Left ventricle myocardium superior (tissue), 1 donor: ENCODE measurements around the gene SIGLEC8. TPM values are rescaled to one million over a fixed set of nuclear protein-coding genes. Genes with fewer than 3 reads are reported as not detected.
"Not testable (repeated sequence)": the region's sequence is repeated elsewhere in the genome, so short reads cannot be mapped to it uniquely, and the experiment has no call there.

Experiments used
- ATAC-seq: fragments of 200-7000 bp; cut with Tn5 transposase; one replicate; pipeline ENCODE4 v1.9.1; 2020; ENCODE audit warnings: mild to moderate bottlenecking, moderate library complexity
- DNase-seq: peaks from one replicate; pipeline ENCODE4 v3.0.0-alpha.2; 2020
- intact Hi-C: fragments of 100-400 bp; cut with micrococcal nuclease; formaldehyde crosslinking; loops from one replicate; pipeline ENCODE4 v1.11.0; 2022
- total RNA-seq: library from RNA; stranded (reverse); fragmentation: NEBNext Ultra II Directional; extraction: Animal tissue kit (Norgen Biotek cat#: 25700); gene quantifications from one replicate; pipeline ENCODE4 v1.2.1, GENCODE V29; 2021
- donor health status: DM: no; HTN: yes; CAD: no; lungs with severe emphysema.

SIGLEC8 gene
- total RNA-seq, 1 donor from 2014 or later: 0.15 TPM

DNA sequence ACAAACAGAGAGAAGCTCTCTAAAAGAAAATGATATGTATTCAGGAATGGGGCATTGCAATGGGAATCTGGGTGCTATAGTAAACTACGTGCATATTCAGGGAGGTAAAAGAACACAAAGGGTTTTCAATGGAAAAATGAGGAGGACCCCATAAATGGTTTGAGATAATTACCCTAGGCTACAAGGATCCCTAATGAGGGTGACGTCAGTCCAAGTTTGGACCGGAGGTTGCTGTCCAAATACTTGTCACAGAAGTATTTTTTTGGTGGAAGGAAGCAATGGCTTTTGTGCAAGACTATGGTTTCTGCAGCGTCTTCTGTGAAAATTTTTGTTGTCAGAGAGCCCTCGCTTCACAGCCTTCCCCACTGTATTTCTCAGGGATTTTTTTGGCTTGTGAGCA, 19.1 kb upstream of the SIGLEC8 start:
- intact Hi-C loops: no loop called here
- no peak for ATAC-seq

DNA sequence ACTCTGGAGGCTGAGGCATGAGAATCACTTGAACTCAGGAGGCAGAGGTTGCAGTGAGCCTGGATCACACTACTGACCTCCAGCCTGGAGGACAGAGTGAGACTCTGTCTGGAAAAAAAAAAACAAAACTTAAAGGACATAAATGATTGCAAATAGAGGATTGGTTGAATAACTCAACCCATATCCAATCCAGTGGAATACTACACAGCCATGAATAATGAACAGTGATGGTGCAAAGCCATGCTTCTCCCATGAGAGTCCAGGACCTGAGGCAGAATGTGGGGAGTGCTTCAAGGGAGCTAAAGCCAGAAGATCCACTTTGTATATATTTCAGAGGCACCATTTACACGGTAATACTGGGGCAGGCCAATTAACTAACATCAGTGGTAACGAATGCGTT, 17.9 kb upstream of the SIGLEC8 start:
- intact Hi-C loops: no loop called here
- DNase-seq (no peak), ATAC-seq (no peak)

More for the DNA sequence above, 19.1 kb upstream of the SIGLEC8 start:
- DNase-seq: no peak

DNA sequence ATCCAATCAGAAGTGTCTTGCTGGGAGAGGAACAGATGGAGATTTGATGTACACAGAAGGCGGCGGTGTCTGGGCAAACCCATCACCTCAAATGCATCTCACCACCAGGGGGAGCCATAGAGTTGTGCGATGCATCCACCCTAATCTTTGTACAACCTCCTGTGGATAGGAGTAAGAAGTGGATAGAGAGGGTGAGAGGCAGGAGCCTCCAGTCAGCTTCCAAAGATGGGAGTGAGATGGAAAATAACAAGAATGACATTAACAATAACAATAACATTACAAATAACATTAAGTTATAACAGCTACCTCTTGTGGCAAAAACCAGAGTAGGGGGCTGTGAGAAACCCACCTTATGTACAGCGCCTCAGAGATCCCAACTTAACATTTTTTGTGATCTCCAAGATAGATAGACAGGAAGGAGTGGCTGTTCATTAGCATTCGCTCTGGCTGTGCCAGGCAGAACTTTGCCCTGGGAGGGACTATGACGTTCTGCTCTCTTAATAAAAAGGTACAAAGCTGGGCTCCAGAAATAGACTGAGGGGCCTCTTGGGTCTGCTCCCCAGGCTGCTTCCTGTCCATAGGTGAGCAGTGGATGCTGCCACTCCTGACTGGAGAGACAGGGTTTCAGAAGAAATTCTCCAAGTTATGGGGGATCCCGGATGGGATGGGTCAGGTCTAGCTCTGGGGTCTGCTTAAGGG, 14.9 kb upstream of the SIGLEC8 start:
- peak; percentile 70 for ATAC-seq
- intact Hi-C loops: no loop called here
- DNase-seq: peak; percentile 61

DNA sequence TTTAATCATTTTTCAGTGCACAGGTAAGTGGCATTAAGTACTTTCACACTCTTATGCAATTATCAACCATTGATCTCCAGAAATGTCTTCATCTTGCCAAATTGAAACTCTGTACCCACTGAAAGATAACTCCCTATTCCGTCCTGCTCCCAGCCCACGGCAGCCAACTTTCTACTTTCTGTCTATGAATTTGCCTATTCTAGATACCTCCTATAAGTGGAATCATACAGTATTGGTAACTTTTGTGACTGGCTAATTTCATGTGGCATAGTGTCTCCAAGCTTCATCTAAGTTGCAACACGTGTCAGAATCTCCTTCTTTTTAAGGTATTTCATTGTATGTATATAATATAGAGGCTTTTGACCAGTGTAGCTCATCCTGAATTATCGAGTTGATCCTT, 14.4 kb upstream of the SIGLEC8 start:
- ATAC-seq (no peak), DNase-seq (no peak)
- intact Hi-C loops: no loop called here

DNA sequence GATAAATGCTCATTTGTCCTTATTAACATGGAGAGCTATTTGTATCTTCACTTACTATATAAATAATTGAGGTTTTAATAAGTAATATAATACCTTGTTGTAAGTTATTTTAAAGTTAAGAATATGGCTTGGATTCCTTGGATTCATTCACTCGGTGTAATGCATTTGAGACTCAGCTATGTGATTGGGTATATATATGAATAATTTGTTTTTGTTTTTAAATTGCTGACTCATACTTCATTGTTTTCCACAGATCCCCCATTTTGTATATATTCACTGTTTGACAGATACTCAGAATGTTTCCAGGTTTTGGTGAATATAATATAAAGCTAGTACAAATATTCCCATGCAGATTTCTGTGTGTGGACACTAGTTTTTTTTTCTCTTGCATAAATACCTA, 13.3 kb upstream of the SIGLEC8 start:
- DNase-seq (no peak), ATAC-seq (no peak)
- intact Hi-C loops: no loop called here

DNA sequence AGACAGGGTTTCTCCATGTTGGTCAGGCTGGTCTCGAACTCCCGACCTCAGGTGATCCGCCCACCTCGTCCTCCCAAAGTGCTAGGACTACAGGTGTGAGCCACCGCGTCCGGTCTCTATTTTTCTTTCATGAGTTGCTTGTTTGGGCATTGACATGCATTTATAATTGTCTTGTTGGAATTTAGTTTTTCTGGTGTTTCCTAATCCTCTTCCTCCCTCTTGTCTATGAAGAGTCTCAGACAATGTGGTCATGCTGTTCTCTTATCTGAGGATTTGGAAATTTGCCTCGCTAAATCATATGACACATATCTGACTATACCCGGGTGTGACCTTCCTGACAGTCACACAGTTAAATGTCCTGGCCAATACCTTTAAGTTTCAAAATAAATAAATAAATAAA, 12.7 kb upstream of the SIGLEC8 start:
- DNase-seq (no peak), ATAC-seq (no peak)
- intact Hi-C loops: no loop called here

DNA sequence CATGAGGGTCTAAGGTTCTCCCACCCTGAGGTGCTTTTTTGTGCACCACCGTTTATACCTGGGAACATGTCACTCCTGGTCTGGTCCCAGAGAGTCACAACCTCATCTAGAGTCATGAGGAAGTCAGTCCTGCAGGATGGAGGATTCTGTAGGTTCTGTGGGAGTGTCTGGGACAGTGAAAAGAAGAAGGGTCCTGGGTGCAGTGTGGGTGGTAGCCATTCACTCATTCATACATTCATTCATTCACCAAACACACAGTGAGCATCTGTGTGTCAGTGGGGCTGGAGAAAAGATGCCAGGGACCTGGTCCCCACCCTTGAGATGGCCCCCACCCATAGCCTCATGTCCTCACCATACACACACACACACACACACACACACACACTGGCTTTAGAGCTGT, 11.4 kb upstream of the SIGLEC8 start:
- no peak for ATAC-seq
- intact Hi-C loops: loop anchor here (5.0 kb wide), 1 partner anchor 183 kb away; no protein-coding TSS in a partner anchor
- no peak for DNase-seq

DNA sequence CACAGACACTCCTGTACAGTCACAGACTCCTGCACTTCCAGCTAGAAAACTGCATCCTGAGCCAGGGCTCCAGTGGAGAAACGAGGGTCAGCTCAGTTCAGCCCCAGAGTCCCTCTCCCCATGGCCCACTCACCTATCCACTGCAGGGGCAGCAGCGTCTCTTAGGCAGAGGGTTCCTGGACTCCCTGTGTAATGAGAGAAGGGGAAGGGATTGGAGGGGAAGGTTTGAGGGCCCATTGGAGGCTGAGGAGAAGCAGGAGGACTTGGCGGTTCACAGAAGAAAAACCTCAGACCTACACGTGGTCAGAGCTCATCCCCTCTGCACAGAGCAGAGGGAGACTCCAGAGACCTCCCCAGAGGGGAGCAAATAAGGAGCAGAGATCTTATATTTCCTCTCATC, 10.9 kb upstream of the SIGLEC8 start:
- intact Hi-C loops: loop anchor here (5.0 kb wide), 1 partner anchor 183 kb away; no protein-coding TSS in a partner anchor
- no peak for DNase-seq
- no peak for ATAC-seq

DNA sequence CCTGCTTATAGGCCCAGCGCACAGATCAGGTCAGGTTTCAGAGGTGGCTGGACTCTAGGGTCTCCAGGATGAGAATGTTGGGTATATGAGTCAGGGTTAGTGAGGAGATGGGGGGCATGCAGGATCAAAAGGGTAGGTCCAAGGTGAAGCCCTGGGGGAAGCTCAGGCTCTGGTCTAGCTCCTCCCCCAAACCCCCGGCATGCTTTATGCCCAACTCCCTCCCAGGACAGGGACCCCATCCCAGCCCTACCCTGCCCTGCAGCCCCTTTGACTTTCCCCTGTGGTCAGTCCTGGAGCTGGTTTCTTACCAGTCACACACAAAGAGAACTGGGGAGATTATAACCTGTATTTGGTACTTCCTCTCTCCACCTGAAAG, 10.3 kb upstream of the SIGLEC8 start:
- no peak for ATAC-seq
- DNase-seq: no peak
- intact Hi-C loops: loop anchor here (5.0 kb wide), 1 partner anchor 184 kb away; no protein-coding TSS in a partner anchor

DNA sequence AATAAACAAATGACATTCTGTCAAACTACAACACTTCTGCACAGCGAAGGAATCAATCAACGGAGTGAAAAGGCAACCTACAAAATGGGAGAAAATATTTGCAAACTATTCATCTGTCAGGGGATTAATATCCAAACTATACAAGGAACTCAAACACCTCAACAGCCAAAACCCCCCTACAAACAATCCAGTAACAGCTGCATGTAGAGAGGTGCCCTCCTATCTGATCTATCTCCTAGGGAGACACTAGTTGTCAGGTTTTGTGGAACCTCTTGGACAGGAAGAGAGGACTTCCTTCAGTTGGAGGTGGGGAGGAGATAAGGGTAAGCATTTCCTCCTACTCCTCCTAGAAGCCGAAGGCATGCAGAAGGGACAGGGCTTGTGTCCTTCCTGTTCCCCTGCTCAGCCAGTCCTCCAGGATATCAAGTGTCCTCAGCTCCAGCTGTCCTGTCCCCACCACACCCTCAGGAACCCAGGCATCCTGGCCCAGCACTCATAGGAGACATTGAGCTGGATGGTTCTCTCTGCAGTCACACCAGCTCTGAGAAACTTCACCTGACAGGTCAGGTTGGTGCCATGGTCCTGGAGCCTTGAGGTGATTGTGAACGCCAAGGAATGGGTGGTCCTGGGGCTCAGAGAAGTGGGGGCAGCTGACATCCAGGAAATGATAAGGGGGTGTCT, 9.8 kb upstream of the SIGLEC8 start:
- ATAC-seq: no peak
- DNase-seq: no peak
- intact Hi-C loops: loop anchor here (5.0 kb wide), 1 partner anchor 184 kb away; no protein-coding TSS in a partner anchor

DNA sequence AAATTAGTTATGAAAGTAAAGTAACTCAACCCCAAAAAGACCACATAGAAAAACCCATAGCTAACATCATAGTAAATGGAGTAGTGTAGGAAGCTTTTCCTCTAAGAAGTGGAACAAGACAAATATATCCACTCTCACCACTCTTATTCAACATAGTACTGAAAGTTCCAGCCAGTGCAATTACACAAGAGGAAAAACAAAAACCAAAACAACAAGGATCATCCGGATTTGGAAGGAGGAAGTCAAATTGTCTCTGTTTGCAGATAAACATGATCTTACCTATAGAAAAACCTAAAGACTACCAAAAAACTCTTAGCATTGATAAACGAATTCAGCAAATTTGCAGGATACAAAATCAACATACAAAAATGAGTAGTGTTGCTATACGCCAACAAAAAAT, 8.5 kb upstream of the SIGLEC8 start:
- ATAC-seq (no peak), DNase-seq (no peak)
- intact Hi-C loops: loop anchor here (5.0 kb wide), 1 partner anchor 186 kb away; no protein-coding TSS in a partner anchor

DNA sequence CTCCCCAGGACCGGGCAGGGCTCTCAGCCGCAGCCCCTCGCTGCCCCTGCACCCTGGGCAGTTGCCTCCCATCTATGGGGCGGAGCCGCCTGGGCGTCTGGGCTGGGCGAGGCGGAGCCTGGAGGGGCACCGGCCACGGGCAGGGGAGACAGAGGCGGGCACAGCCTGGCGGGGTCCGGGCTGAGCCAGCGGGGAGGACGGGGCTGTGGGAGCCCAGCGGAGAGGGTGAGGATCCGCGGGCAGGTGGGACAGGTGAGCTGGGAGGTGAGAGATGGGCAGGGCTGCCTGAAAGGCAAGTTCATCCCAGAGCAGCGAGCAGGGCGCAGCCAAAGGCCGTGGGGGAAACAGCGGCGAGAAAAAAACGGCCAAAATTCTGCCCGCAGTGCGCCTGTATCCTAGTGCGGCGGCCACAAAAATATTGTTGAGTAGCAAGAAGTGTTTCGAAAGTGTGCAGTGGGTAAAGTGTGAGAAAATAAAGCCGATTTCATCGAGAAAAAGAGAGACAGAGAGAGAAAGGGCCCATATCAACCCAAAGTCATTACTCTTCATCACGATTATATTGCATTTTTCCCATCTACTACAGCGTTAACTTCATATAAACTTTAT, 5.8 kb upstream of the SIGLEC8 start:
- ATAC-seq, DNase-seq, intact Hi-C loops: not testable (repeated sequence)

DNA sequence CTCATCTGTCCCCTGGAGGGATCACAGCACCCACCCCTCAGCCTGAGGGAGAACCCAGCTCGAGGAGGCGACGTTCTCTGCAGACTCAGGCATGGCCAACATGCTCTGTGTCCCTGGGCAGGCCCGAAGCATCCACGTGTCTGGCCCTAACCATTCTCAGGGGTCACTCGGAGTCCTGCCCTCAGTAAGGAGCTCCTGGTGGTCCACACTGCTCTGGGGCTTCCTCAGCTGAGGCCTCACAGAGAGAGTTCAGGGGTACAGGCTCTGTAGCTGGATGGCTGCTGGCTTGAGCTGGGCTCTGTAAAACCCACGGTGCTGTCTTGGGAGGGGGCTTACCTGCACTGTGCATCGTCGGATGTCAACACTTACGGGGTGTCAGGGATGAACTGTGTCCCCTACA, 4.4 kb upstream of the SIGLEC8 start:
- intact Hi-C loops: no loop called here
- ATAC-seq (no peak), DNase-seq (no peak)

DNA sequence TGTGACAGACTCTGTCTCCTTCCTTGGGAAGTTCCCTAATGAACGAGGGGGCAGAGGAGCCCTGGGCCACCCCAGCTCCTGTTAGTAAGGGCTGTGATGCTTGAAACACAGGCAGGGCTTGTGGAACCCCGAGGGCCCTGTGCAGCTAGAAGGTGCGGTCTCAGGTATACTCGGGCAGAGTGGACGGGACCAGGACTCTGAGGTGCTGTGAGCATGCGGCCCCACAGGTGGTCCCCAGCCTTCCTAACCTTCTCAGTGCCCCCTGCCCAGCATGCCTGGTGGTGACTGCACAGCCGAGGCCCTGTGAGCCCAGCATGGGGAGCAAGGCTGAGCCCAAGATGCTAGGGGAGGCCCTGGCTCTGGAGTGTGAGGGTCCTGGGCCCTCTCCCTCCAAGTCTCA, 4.0 kb upstream of the SIGLEC8 start:
- DNase-seq: no peak
- intact Hi-C loops: no loop called here
- no peak for ATAC-seq

DNA sequence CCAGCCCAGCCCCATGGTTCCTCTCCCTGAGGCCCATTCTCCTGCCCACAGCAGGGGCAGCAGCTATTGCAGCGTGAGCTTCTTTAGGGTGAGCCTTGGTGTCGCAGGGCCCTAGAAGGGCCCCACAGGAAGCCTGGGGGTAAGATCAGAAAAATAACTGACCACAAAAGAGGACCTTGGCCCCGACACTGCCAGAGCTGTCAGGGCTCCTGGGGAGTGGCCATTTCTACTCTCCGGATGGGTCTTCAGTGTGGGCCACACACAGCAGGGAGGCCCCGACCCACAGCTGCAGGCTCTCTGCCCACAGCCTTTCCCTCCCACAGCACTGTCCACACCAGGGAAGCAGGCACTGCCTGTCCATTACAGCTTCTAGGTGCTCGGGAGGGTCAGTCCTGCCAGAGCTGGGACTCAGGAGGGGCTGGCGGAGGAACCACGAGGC, 3.5 kb upstream of the SIGLEC8 start:
- intact Hi-C loops: no loop called here
- ATAC-seq (peak; percentile 55), DNase-seq (peak; percentile 33)

DNA sequence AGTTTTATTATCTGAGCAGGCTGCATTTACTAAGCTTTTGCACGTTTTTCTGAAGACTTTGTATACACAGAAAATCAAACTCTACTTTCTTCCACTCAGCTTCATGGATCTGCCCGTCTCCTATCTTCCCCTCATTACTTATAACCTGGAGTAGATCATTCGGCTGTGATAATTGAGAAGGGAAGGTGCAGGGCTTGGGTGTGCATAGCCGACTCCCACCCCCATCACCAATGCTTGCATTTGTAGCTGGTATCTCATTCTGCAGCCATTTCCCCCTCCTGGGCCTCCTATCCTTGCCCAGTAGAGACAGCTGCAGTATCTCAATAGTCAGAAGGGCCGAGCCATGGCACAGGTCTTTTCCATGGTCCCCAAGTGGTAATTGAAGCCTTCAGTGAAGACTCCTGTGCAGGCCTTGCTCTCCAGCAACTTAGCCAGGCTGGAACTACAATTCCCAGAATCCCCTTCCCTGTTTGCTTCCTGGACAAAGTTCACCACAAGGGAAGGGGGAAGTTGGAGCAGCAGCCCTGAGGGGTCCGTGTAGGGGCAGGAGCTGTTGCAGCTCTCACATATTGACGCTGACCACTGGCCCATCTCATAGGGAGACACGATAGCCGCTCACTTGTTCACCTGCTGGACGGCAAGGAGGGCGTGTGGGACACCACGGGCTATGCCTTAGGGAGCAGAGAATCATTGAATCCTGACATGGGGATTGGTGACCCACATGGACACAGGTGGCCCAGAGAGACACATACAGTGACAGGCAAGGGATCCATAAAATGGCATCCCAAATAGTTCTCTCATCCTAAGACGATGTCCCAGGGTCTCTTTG, 2.1 kb upstream of the SIGLEC8 start:
- DNase-seq: no peak
- intact Hi-C loops: no loop called here
- no peak for ATAC-seq

DNA sequence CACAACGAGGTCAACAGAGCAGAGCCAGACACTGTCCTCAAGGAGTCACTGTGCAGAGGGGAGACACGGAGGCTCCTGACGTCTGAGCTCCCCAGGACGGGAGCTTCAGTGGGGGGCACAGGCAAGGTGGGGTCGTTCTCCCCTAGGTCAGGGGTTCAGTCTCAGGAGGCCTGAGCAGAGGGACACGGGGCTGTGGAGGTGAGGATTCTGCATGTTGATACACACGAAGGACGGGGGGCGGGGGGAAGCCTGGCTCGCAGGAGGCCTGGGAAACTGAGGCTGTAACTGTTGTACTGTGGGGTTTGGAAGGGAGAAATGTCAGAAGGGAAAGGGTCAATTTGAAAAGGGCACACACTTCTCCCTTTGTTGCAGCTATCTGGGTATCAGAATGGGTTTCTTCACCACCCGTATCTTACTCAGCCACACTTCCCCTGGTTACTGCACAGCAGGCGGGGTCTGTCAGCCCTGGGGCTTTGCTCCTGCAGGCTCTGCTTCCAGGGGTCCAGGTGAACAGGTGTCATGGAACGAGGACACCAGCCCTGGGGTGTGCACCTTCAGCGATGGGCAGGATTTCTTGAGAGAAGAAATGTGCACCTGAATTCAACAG, 748 bp upstream of the SIGLEC8 start:
- ATAC-seq (no peak), DNase-seq (no peak)
- intact Hi-C loops: no loop called here

DNA sequence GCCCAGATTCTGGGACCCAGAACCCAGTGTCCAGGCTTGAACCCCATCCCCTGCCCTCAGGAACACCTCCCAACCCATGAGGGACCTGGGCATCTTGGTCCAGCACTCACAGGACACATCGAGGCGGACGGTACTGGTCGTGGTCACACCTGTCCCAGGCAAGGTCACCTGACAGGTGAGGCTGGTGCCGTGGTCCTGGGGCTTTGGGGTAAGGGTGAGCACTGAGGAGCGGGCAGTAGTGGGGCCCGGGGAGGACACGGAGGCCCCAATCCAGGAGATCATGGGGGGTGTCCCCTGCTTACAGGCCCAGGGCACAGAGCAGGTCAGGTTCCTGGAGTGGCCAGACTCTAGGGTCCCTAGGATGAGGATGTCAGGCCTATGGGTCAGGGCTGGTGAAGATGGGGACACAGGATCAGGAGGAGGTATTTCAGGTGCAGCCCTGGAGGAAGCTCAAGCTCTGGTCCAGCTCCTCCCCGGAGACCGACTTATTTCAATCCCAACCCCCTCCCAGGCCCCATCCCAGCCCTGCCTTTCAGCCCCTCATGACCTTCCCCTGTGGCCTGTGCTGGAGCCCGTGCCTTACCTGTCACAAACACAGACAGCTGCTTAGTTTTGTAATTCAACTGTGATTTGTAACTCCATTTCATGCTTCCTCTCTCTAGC, 772 bp downstream of the SIGLEC8 start:
- no peak for DNase-seq
- intact Hi-C loops: no loop called here
- no peak for ATAC-seq
